Astrocyte (in vitro differentiated cells and primary cell): ENCODE results near the gene RBM20. TPM values are rescaled to one million over a fixed set of nuclear protein-coding genes. Genes with fewer than 3 reads are reported as not detected.

Source experiments
- DNase-seq: peaks from one replicate; pipeline ENCODE4 v3.0.0-alpha.2; 2010; ENCODE audit warnings: low read depth
- FAIRE-seq: peaks from 2 replicates; lab custom pipeline; 2011; peaks lifted over from hg19 to GRCh38; lab: Jason Lieb, UNC
- H2AFZ ChIP-seq: 2 replicates; pipeline ENCODE4 v1.6.0; 2012; ENCODE audit warnings: low read depth, low read length, inconsistent platforms
- H3K27ac ChIP-seq: 2 replicates; pipeline ENCODE4 v1.5.1; 2011; ENCODE audit warnings: low read depth, low read length, inconsistent platforms
- H3K27me3 ChIP-seq: 2 replicates; pipeline ENCODE4 v1.6.0; 2011; ENCODE audit warnings: low read length, inconsistent platforms; ENCODE audit not compliant: insufficient read depth
- H3K36me3 ChIP-seq: 2 replicates; pipeline ENCODE4 v1.5.1; 2011; ENCODE audit warnings: low read length, inconsistent platforms; ENCODE audit not compliant: insufficient read depth
- H3K4me1 ChIP-seq: 2 replicates; pipeline ENCODE4 v1.5.1; 2011; ENCODE audit warnings: low read length, inconsistent platforms; ENCODE audit not compliant: insufficient read depth
- H3K4me2 ChIP-seq: 2 replicates; pipeline ENCODE4 v1.6.0; 2012; ENCODE audit warnings: low read length, inconsistent platforms
- H3K4me3 ChIP-seq: 2 replicates; pipeline ENCODE4 v1.5.1; 2011; ENCODE audit warnings: low read depth, mild to moderate bottlenecking, low read length, inconsistent platforms; ENCODE audit not compliant: insufficient read depth
- H3K79me2 ChIP-seq: 2 replicates; pipeline ENCODE4 v1.6.0; 2012; ENCODE audit warnings: mild to moderate bottlenecking, low read length, inconsistent platforms; ENCODE audit not compliant: insufficient read depth
- H3K9ac ChIP-seq: 2 replicates; pipeline ENCODE4 v1.6.0; 2012; ENCODE audit warnings: mild to moderate bottlenecking, low read length, inconsistent platforms
- H3K9me3 ChIP-seq: 2 replicates; pipeline ENCODE4 v1.5.1; 2012; ENCODE audit warnings: low read depth, mild to moderate bottlenecking, low read length, inconsistent platforms; ENCODE audit not compliant: insufficient read depth
- H4K20me1 ChIP-seq: 2 replicates; pipeline ENCODE4 v1.6.0; 2012; ENCODE audit warnings: low read length, inconsistent platforms; ENCODE audit not compliant: insufficient read depth
- H3K27ac Mint-ChIP-seq: one replicate; pipeline ENCODE4 v1.8.0; 2021; ENCODE audit warnings: mild to moderate bottlenecking, mixed read lengths; ENCODE audit not compliant: unreplicated experiment
- H3K27me3 Mint-ChIP-seq: one replicate; pipeline ENCODE4 v1.8.0; 2021; ENCODE audit warnings: low read depth, mixed read lengths; ENCODE audit not compliant: unreplicated experiment
- H3K36me3 Mint-ChIP-seq: one replicate; pipeline ENCODE4 v1.8.0; 2021; ENCODE audit warnings: low read depth, mixed read lengths; ENCODE audit not compliant: unreplicated experiment
- H3K4me1 Mint-ChIP-seq: one replicate; pipeline ENCODE4 v1.8.0; 2021; ENCODE audit warnings: low read depth, mixed read lengths; ENCODE audit not compliant: unreplicated experiment
- H3K4me3 Mint-ChIP-seq: one replicate; pipeline ENCODE4 v1.8.0; 2021; ENCODE audit warnings: mild to moderate bottlenecking, moderate library complexity, mixed read lengths; ENCODE audit not compliant: unreplicated experiment
- H3K9me3 Mint-ChIP-seq: one replicate; pipeline ENCODE4 v1.8.0; 2021; ENCODE audit warnings: mild to moderate bottlenecking, mixed read lengths; ENCODE audit not compliant: unreplicated experiment
- CTCF ChIP-seq: IDR thresholded peaks from 2 replicates; pipeline ENCODE4 v1.5.1; 2011; ENCODE audit warnings: low read depth, mild to moderate bottlenecking, inconsistent platforms, low read length, moderate library complexity; ENCODE audit not compliant: insufficient read depth
- EZH2 ChIP-seq: IDR thresholded peaks from 2 replicates; pipeline ENCODE4 v1.6.1; 2012; ENCODE audit warnings: mild to moderate bottlenecking, low read length, inconsistent platforms; ENCODE audit not compliant: insufficient read depth
- total RNA-seq: library from RNA; stranded (reverse); gene quantifications from 2 replicates; pipeline ENCODE4 v1.2.1, GENCODE V29; 2021

RBM20 gene
- total RNA-seq, 1 donor from 2014 or later: 1.5 TPM

- H3K36me3 Mint-ChIP-seq: no peaks in the 10 kb centered on the region
- no peak for TF ChIP-seq CTCF
- TF ChIP-seq EZH2: no peak
- H3K4me3 ChIP-seq: no peak overlapping the region
- peaks cover 32% of the 10 kb centered on the region for H3K4me1 Mint-ChIP-seq
- no peak overlapping the region for H3K4me3 Mint-ChIP-seq
- H3K9me3 Mint-ChIP-seq: no peaks in the 10 kb centered on the region
- no peaks in the 10 kb centered on the region for H3K27me3 ChIP-seq
- no peak for DNase-seq
- H2AFZ ChIP-seq: no peak overlapping the region
- H3K27ac Mint-ChIP-seq: no peak overlapping the region
- H3K79me2 ChIP-seq: no peaks in the 10 kb centered on the region
- H3K27ac ChIP-seq: no peak overlapping the region
- no peaks in the 10 kb centered on the region for H3K36me3 ChIP-seq
- no peak overlapping the region for H3K9ac ChIP-seq
- no peak for FAIRE-seq
- H3K27me3 Mint-ChIP-seq: no peaks in the 10 kb centered on the region
- peaks cover 11% of the 10 kb centered on the region for H3K4me1 ChIP-seq
- H3K4me2 ChIP-seq: no peak overlapping the region
- no peaks in the 10 kb centered on the region for H4K20me1 ChIP-seq
- no peaks in the 10 kb centered on the region for H3K9me3 ChIP-seq
These were observed 114.1 kb downstream of the RBM20 start for GRCh38 chr10:110758128-110758765.

GRCh38 chr10:110758898-110759297 is 114.8 kb downstream of the RBM20 start:
- no peaks in the 10 kb centered on the region for H4K20me1 ChIP-seq
- H3K79me2 ChIP-seq: no peaks in the 10 kb centered on the region
- peaks cover 11% of the 10 kb centered on the region for H3K4me1 ChIP-seq
- no peaks in the 10 kb centered on the region for H3K9me3 Mint-ChIP-seq
- peak overlapping the region; percentile 75 for H3K4me2 ChIP-seq
- DNase-seq: peak; percentile 79
- H2AFZ ChIP-seq: peak overlapping the region; percentile 77
- H3K9me3 ChIP-seq: no peaks in the 10 kb centered on the region
- no peaks in the 10 kb centered on the region for H3K27me3 Mint-ChIP-seq
- H3K27ac ChIP-seq: peak overlapping the region; percentile 46
- no peaks in the 10 kb centered on the region for H3K36me3 ChIP-seq
- no peaks in the 10 kb centered on the region for H3K27me3 ChIP-seq
- no peak overlapping the region for H3K4me3 ChIP-seq
- TF ChIP-seq EZH2 (no peak), CTCF (no peak)
- H3K9ac ChIP-seq: peak overlapping the region; percentile 18
- FAIRE-seq: peak; percentile 63
- H3K36me3 Mint-ChIP-seq: no peaks in the 10 kb centered on the region
- H3K4me3 Mint-ChIP-seq: peak overlapping the region; percentile 54
- H3K4me1 Mint-ChIP-seq: peaks cover 30% of the 10 kb centered on the region
- H3K27ac Mint-ChIP-seq: peak overlapping the region; percentile 97

- H3K27ac Mint-ChIP-seq: peak overlapping the region; percentile 97
- H3K79me2 ChIP-seq: no peaks in the 10 kb centered on the region
- no peak overlapping the region for H3K4me3 Mint-ChIP-seq
- no peaks in the 10 kb centered on the region for H3K27me3 Mint-ChIP-seq
- H3K4me1 ChIP-seq: peaks cover 11% of the 10 kb centered on the region
- no peaks in the 10 kb centered on the region for H3K9me3 Mint-ChIP-seq
- no peak overlapping the region for H3K9ac ChIP-seq
- peak overlapping the region; percentile 77 for H2AFZ ChIP-seq
- no peaks in the 10 kb centered on the region for H3K9me3 ChIP-seq
- no peaks in the 10 kb centered on the region for H4K20me1 ChIP-seq
- H3K36me3 ChIP-seq: no peaks in the 10 kb centered on the region
- FAIRE-seq: no peak
- peaks cover 31% of the 10 kb centered on the region for H3K4me1 Mint-ChIP-seq
- no peak overlapping the region for H3K4me3 ChIP-seq
- H3K27me3 ChIP-seq: no peaks in the 10 kb centered on the region
- peak overlapping the region; percentile 46 for H3K27ac ChIP-seq
- TF ChIP-seq EZH2: no peak
- TF ChIP-seq CTCF: no peak
- DNase-seq: no peak
- no peaks in the 10 kb centered on the region for H3K36me3 Mint-ChIP-seq
- peak overlapping the region; percentile 75 for H3K4me2 ChIP-seq
These were observed 115.4 kb downstream of the RBM20 start for GRCh38 chr10:110759523-110759922.
